Neural crest cell (in vitro differentiated cells): ENCODE measurements around the gene MPRIP. TPM values are rescaled to one million over a fixed set of nuclear protein-coding genes. Genes with fewer than 3 reads are reported as not detected.
A peak's percentile ranks its signal among the peaks of the same experiment; 100 is the strongest.

Experiments used
- DNase-seq: peaks from one replicate; pipeline ENCODE4 v3.0.0; 2021; ENCODE audit warnings: low read depth, mixed read lengths, low spot score
- H3K27ac Mint-ChIP-seq: one replicate; pipeline ENCODE4 v1.8.0; 2021; ENCODE audit warnings: mild to moderate bottlenecking, mixed read lengths; ENCODE audit not compliant: unreplicated experiment
- H3K27me3 Mint-ChIP-seq: 2 replicates; pipeline ENCODE4 v1.8.0; 2021; ENCODE audit warnings: low read depth, mild to moderate bottlenecking, mixed read lengths
- H3K36me3 Mint-ChIP-seq: 2 replicates; pipeline ENCODE4 v1.8.0; 2021; ENCODE audit warnings: low read depth, mild to moderate bottlenecking, mixed read lengths
- H3K4me1 Mint-ChIP-seq: 2 replicates; pipeline ENCODE4 v1.8.0; 2021; ENCODE audit warnings: mixed read lengths
- H3K4me3 Mint-ChIP-seq: one replicate; pipeline ENCODE4 v1.8.0; 2021; ENCODE audit warnings: mild to moderate bottlenecking, mixed read lengths
- H3K9me3 Mint-ChIP-seq: 2 replicates; pipeline ENCODE4 v1.8.0; 2021; ENCODE audit warnings: mixed read lengths
- CTCF ChIP-seq: fragments of 200-600 bp; sonication (generic); conservative IDR thresholded peaks from 2 replicates; pipeline ENCODE4 v1.5.0; 2021; ENCODE audit warnings: antibody characterized with exemption, mild to moderate bottlenecking
- total RNA-seq: library from RNA; stranded (reverse); gene quantifications from 2 replicates; pipeline ENCODE4 v1.2.1, GENCODE V29; 2021

Gene MPRIP
- total RNA-seq, 1 donor from 2014 or later: 241 TPM

- Mint-ChIP-seq H3K4me1 (peaks cover 41% of the 10 kb centered on the region), H3K27ac (no peak overlapping the region), H3K27me3 (no peaks in the 10 kb centered on the region), H3K4me3 (no peak overlapping the region), H3K9me3 (no peaks in the 10 kb centered on the region), H3K36me3 (no peaks in the 10 kb centered on the region)
- TF ChIP-seq CTCF: no peak
- no peak for DNase-seq
Observed at GRCh38 chr17:17108451-17109049, 66.3 kb downstream of the MPRIP start.

GRCh38 chr17:17109256-17109655 lies 67.0 kb downstream of the MPRIP start:
- Mint-ChIP-seq H3K4me1 (peaks cover 35% of the 10 kb centered on the region), H3K36me3 (no peaks in the 10 kb centered on the region), H3K4me3 (no peak overlapping the region), H3K27ac (no peak overlapping the region), H3K27me3 (no peaks in the 10 kb centered on the region), H3K9me3 (no peaks in the 10 kb centered on the region)
- TF ChIP-seq CTCF: no peak
- no peak for DNase-seq

GRCh38 chr17:17109907-17110306 lies 67.7 kb downstream of the MPRIP start:
- Mint-ChIP-seq H3K27me3 (no peaks in the 10 kb centered on the region), H3K9me3 (no peaks in the 10 kb centered on the region), H3K4me3 (no peak overlapping the region), H3K36me3 (no peaks in the 10 kb centered on the region), H3K27ac (no peak overlapping the region), H3K4me1 (peaks cover 29% of the 10 kb centered on the region)
- no peak for DNase-seq
- TF ChIP-seq CTCF: no peak

- Mint-ChIP-seq H3K4me3 (no peak overlapping the region), H3K27me3 (no peaks in the 10 kb centered on the region), H3K9me3 (no peaks in the 10 kb centered on the region), H3K4me1 (peaks cover 26% of the 10 kb centered on the region), H3K27ac (no peak overlapping the region), H3K36me3 (no peaks in the 10 kb centered on the region)
- no peak for DNase-seq
- TF ChIP-seq CTCF: no peak
Observed at GRCh38 chr17:17110520-17110919, 68.3 kb downstream of the MPRIP start.

- Mint-ChIP-seq H3K4me3 (no peak overlapping the region), H3K27me3 (no peaks in the 10 kb centered on the region), H3K27ac (peak overlapping the region; percentile 35), H3K36me3 (no peaks in the 10 kb centered on the region), H3K4me1 (peaks cover 23% of the 10 kb centered on the region), H3K9me3 (no peaks in the 10 kb centered on the region)
- DNase-seq: no peak
- no peak for TF ChIP-seq CTCF
Observed at GRCh38 chr17:17111401-17112393, 69.4 kb downstream of the MPRIP start.
